Body of pancreas (tissue), 4 donors: ENCODE measurements around the gene HGFAC.

ENCODE experiments used
- POLR2A ChIP-seq, 3 donors: fragments of 450-650 bp; IDR thresholded peaks; one replicate each; pipeline ENCODE4 v1.6.1; 2016; ENCODE audit warnings: antibody characterized with exemption in 3 of 3, mild to moderate bottlenecking in 2 of 3
- TF ChIP-seq, protein P1 (sequence below), 7 experiments: fragments of 450-650 bp in 4 of 7; fragments of 200-600 bp in 3 of 7; sonication (generic) in 3 of 7; IDR thresholded peaks; one replicate each; pipeline ENCODE4 v1.5.1; 2016 to 2019; ENCODE audit warnings: antibody characterized with exemption in 7 of 7

GRCh38 chr4:3427134-3427476 lies 14.7 kb upstream of the HGFAC start:
- TF ChIP-seq, protein P1, sequence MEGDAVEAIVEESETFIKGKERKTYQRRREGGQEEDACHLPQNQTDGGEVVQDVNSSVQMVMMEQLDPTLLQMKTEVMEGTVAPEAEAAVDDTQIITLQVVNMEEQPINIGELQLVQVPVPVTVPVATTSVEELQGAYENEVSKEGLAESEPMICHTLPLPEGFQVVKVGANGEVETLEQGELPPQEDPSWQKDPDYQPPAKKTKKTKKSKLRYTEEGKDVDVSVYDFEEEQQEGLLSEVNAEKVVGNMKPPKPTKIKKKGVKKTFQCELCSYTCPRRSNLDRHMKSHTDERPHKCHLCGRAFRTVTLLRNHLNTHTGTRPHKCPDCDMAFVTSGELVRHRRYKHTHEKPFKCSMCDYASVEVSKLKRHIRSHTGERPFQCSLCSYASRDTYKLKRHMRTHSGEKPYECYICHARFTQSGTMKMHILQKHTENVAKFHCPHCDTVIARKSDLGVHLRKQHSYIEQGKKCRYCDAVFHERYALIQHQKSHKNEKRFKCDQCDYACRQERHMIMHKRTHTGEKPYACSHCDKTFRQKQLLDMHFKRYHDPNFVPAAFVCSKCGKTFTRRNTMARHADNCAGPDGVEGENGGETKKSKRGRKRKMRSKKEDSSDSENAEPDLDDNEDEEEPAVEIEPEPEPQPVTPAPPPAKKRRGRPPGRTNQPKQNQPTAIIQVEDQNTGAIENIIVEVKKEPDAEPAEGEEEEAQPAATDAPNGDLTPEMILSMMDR (IDR thresholded peaks at IDR 0.05) = no peak
- no peak for TF ChIP-seq POLR2A (IDR thresholded peaks at IDR 0.05)
